D721Med (cell line): ENCODE data around the gene CCM2L.

Experiments
- DNase-seq: peaks from one replicate; pipeline ENCODE4 v3.0.0; 2011; ENCODE audit warnings: low spot score; ENCODE audit not compliant: insufficient read length
- FAIRE-seq: peaks from 2 replicates; lab custom pipeline; 2011; peaks lifted over from hg19 to GRCh38; lab: Jason Lieb, UNC
- CTCF ChIP-seq: IDR thresholded peaks from 2 replicates; pipeline ENCODE4 v1.5.1; 2012; ENCODE audit warnings: mild to moderate bottlenecking, control low read depth; ENCODE audit not compliant: insufficient read depth; ENCODE audit errors: missing control alignments

The CCM2L gene

GRCh38 chr20:32036252-32036651, 26.0 kb downstream of the CCM2L start:
- DNase-seq: no peak
- no peak for TF ChIP-seq CTCF
- FAIRE-seq: no peak

- no peak for DNase-seq
- FAIRE-seq: no peak
- no peak for TF ChIP-seq CTCF
Observed at GRCh38 chr20:32036716-32037485, 26.7 kb downstream of the CCM2L start.

GRCh38 chr20:32037929-32038328, 27.7 kb downstream of the CCM2L start:
- no peak for DNase-seq
- TF ChIP-seq CTCF: no peak
- FAIRE-seq: no peak

GRCh38 chr20:32040142-32040953, 30.1 kb downstream of the CCM2L start:
- TF ChIP-seq CTCF: no peak
- DNase-seq: no peak
- FAIRE-seq: no peak

- TF ChIP-seq CTCF: no peak
- FAIRE-seq: no peak
- DNase-seq: no peak
Observed at GRCh38 chr20:32045999-32046398, 35.8 kb downstream of the CCM2L start.

GRCh38 chr20:32050324-32050841, 40.1 kb downstream of the CCM2L start:
- DNase-seq (no peak), FAIRE-seq (no peak)
- TF ChIP-seq CTCF: no peak
